Measurements from ENCODE around the gene AGTRAP. TPM values are rescaled to one million over a fixed set of nuclear protein-coding genes. Genes with fewer than 3 reads are reported as not detected.

AGTRAP gene
- total RNA-seq, 6 experiments from 2014 or later: 31.4 to 41.4 (median 33.6) TPM

DNA sequence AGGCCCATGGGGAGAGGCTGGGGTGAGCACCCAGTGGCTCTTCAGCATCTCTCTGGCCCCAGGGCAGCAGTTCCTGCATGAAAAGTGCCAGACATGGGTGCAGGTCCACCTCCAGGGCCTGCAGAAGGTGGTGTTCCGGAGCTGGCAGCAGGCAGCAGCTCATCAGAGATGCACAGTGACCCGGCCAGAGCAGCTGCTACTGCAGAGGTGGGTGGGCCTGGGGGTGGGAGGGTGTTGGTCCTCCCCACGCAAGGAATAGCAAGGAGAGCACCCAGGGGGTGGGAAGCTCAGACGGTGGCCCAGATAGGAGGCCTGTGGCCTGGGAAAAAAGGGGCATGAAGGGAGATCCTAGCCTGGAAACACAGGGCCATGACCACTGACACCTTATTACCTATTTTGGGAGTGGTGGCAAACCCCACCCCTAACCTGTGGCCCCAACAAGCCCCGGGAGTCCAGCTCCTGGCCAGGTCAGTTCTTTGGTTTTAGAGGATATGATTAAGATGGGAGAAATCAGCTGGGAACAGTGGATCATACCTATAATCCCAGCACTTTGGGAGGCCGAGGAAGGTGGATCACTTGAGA lies 46.3 kb downstream of the AGTRAP start:
- TF ChIP-seq, protein P1, sequence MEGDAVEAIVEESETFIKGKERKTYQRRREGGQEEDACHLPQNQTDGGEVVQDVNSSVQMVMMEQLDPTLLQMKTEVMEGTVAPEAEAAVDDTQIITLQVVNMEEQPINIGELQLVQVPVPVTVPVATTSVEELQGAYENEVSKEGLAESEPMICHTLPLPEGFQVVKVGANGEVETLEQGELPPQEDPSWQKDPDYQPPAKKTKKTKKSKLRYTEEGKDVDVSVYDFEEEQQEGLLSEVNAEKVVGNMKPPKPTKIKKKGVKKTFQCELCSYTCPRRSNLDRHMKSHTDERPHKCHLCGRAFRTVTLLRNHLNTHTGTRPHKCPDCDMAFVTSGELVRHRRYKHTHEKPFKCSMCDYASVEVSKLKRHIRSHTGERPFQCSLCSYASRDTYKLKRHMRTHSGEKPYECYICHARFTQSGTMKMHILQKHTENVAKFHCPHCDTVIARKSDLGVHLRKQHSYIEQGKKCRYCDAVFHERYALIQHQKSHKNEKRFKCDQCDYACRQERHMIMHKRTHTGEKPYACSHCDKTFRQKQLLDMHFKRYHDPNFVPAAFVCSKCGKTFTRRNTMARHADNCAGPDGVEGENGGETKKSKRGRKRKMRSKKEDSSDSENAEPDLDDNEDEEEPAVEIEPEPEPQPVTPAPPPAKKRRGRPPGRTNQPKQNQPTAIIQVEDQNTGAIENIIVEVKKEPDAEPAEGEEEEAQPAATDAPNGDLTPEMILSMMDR (IDR thresholded peaks at IDR 0.05): no peak
- no peak overlapping the region for H3K27ac Mint-ChIP-seq
- DNase-seq: no peak
- H3K27me3 Mint-ChIP-seq (ENCODE audit: insufficient read depth): peaks cover 10% of the 10 kb centered on the region
- H3K4me1 Mint-ChIP-seq (ENCODE audit: low read depth): peaks cover 6% of the 10 kb centered on the region
- H3K4me3 Mint-ChIP-seq: no peak overlapping the region
- no peaks in the 10 kb centered on the region for H3K9me3 Mint-ChIP-seq
- H3K36me3 Mint-ChIP-seq (ENCODE audit: low read depth): no peaks in the 10 kb centered on the region

- DNase-seq: no peak
- Mint-ChIP-seq H3K9me3 (no peaks in the 10 kb centered on the region), H3K36me3 (ENCODE audit: low read depth) (no peaks in the 10 kb centered on the region), H3K27me3 (ENCODE audit: insufficient read depth) (peaks cover 10% of the 10 kb centered on the region), H3K4me3 (no peak overlapping the region), H3K27ac (no peak overlapping the region), H3K4me1 (ENCODE audit: low read depth) (peaks cover 13% of the 10 kb centered on the region)
- TF ChIP-seq, protein P1 (IDR thresholded peaks at IDR 0.05): no peak
Observed at GRCh38 chr1:11783556-11783955, 47.6 kb downstream of the AGTRAP start.

- peaks cover 13% of the 10 kb centered on the region for H3K4me1 Mint-ChIP-seq (ENCODE audit: low read depth)
- no peaks in the 10 kb centered on the region for H3K9me3 Mint-ChIP-seq
- H3K36me3 Mint-ChIP-seq (ENCODE audit: low read depth): no peaks in the 10 kb centered on the region
- H3K4me3 Mint-ChIP-seq: no peak overlapping the region
- no peak overlapping the region for H3K27ac Mint-ChIP-seq
- TF ChIP-seq, protein P1 (IDR thresholded peaks at IDR 0.05): no peak
- DNase-seq: no peak
- H3K27me3 Mint-ChIP-seq (ENCODE audit: insufficient read depth): peaks cover 5% of the 10 kb centered on the region
Observed at GRCh38 chr1:11784256-11784992, 48.5 kb downstream of the AGTRAP start.

DNA sequence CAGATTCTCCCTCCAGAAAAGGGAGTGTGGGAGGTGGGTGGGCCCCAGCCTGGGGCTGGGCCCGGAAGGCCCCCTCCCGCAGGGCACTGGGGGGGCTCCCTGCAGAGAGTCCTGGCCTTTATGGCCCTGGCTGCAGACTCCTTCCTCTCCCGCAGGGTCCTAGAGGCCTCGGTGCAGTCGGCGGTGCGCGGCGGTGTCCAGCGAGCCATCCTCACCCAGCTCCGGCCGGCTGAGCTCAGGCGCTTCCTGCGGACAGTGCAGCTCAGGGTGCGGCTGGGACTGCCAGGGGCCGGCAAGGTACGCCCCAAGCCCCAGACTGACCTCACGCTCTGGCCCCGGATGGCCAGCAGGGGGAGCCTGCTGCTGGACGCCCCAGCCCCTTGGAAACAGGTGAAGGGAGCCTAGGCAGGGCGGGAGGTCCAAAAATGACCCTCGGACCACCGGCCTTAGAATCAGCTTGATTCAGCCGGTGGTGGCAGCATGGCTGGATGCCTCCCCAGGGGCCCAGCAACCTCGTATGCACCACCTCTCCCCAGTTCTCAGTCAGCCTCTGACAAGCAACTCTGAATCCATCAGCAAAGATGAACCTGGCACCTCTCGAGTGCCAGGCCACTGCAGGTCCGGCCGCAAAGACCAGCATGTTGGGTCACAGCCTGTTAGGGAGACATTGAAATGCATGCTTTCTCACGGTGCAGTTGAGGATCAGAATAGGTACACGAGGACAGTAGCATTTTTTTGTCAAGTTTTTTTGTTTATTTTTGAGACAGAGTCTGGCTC lies 49.2 kb downstream of the AGTRAP start:
- H3K36me3 Mint-ChIP-seq (ENCODE audit: low read depth): no peaks in the 10 kb centered on the region
- peaks cover 13% of the 10 kb centered on the region for H3K4me1 Mint-ChIP-seq (ENCODE audit: low read depth)
- H3K27me3 Mint-ChIP-seq (ENCODE audit: insufficient read depth): peaks cover 4% of the 10 kb centered on the region; the same call in 1 of the 2 replicates
- H3K27ac Mint-ChIP-seq: no peak overlapping the region
- H3K4me3 Mint-ChIP-seq: no peak overlapping the region
- H3K9me3 Mint-ChIP-seq: no peaks in the 10 kb centered on the region
- peak; percentile 33 for DNase-seq
- TF ChIP-seq, protein P1 (IDR thresholded peaks at IDR 0.05): peak; percentile 93

DNA sequence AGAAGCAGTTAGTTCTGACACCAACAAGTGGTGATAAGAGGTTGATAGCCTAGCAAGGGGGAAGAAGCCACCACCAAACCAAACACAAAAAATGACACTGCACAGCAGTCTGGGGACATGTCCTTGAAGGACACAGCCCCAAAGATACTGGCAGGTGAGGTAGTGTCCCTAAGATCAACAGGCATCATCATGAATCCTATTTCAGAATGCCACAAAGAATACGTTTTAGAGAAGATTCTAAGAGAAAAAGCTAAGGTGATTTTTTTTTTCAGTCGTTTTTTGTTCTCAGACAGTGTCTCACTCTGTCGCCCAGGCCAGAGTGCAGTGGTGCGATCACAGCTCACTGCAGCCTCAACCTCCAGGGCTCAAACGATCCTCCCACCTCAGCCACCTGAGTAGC lies 50.2 kb downstream of the AGTRAP start:
- Mint-ChIP-seq H3K4me1 (ENCODE audit: low read depth) (peaks cover 22% of the 10 kb centered on the region), H3K36me3 (ENCODE audit: low read depth) (no peaks in the 10 kb centered on the region), H3K27me3 (ENCODE audit: insufficient read depth) (no peaks in the 10 kb centered on the region), H3K9me3 (no peaks in the 10 kb centered on the region), H3K27ac (no peak overlapping the region), H3K4me3 (no peak overlapping the region)
- no peak for DNase-seq
- TF ChIP-seq, protein P1 (IDR thresholded peaks at IDR 0.05): no peak
